ENCODE data around the gene PACSIN2. TPM values are rescaled to one million over a fixed set of nuclear protein-coding genes. Genes with fewer than 3 reads are reported as not detected.

PACSIN2 gene
- total RNA-seq, 1 experiment from 2014 or later, result 224 TPM

- intact Hi-C loops (cut with micrococcal nuclease; ENCODE audit: unreplicated experiment), result no loop called here
- H3K27ac Mint-ChIP-seq (ENCODE audit: unreplicated experiment), result peak overlapping the region; percentile 56
- H3K4me3 Mint-ChIP-seq (ENCODE audit: low read depth, unreplicated experiment), result no peak overlapping the region
- no TSS peak for BruUV-seq (replicated peaks)
- H3K36me3 Mint-ChIP-seq (ENCODE audit: insufficient read depth, unreplicated experiment), result peaks cover 86% of the 10 kb centered on the region
- H3K9me3 Mint-ChIP-seq (ENCODE audit: low read depth, unreplicated experiment), result no peaks in the 10 kb centered on the region
- no peak for DNase-seq
- TF ChIP-seq, protein P1, sequence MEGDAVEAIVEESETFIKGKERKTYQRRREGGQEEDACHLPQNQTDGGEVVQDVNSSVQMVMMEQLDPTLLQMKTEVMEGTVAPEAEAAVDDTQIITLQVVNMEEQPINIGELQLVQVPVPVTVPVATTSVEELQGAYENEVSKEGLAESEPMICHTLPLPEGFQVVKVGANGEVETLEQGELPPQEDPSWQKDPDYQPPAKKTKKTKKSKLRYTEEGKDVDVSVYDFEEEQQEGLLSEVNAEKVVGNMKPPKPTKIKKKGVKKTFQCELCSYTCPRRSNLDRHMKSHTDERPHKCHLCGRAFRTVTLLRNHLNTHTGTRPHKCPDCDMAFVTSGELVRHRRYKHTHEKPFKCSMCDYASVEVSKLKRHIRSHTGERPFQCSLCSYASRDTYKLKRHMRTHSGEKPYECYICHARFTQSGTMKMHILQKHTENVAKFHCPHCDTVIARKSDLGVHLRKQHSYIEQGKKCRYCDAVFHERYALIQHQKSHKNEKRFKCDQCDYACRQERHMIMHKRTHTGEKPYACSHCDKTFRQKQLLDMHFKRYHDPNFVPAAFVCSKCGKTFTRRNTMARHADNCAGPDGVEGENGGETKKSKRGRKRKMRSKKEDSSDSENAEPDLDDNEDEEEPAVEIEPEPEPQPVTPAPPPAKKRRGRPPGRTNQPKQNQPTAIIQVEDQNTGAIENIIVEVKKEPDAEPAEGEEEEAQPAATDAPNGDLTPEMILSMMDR (IDR thresholded peaks at IDR 0.05; ENCODE audit: unreplicated experiment), result no peak
- peaks cover 12% of the 10 kb centered on the region for H3K4me1 Mint-ChIP-seq (ENCODE audit: low read depth, unreplicated experiment)
- CTCF ChIA-PET, result no interaction called here
- no peaks in the 10 kb centered on the region for H3K27me3 Mint-ChIP-seq (ENCODE audit: unreplicated experiment)
These were observed 143.6 kb downstream of the PACSIN2 start for GRCh38 chr22:42871146-42872050.

GRCh38 chr22:42869888-42870480, 145.0 kb downstream of the PACSIN2 start:
- TF ChIP-seq, protein P1 (IDR thresholded peaks at IDR 0.05; ENCODE audit: unreplicated experiment), result no peak
- Mint-ChIP-seq H3K4me3 (ENCODE audit: low read depth, unreplicated experiment) (no peak overlapping the region), H3K27me3 (ENCODE audit: unreplicated experiment) (no peaks in the 10 kb centered on the region), H3K9me3 (ENCODE audit: low read depth, unreplicated experiment) (no peaks in the 10 kb centered on the region), H3K36me3 (ENCODE audit: insufficient read depth, unreplicated experiment) (peaks cover 86% of the 10 kb centered on the region), H3K27ac (ENCODE audit: unreplicated experiment) (no peak overlapping the region), H3K4me1 (ENCODE audit: low read depth, unreplicated experiment) (peaks cover 20% of the 10 kb centered on the region)
- intact Hi-C loops (cut with micrococcal nuclease; ENCODE audit: unreplicated experiment), result no loop called here
- no peak for DNase-seq
- BruUV-seq (replicated peaks), result no TSS peak
- CTCF ChIA-PET, result no interaction called here

DNA sequence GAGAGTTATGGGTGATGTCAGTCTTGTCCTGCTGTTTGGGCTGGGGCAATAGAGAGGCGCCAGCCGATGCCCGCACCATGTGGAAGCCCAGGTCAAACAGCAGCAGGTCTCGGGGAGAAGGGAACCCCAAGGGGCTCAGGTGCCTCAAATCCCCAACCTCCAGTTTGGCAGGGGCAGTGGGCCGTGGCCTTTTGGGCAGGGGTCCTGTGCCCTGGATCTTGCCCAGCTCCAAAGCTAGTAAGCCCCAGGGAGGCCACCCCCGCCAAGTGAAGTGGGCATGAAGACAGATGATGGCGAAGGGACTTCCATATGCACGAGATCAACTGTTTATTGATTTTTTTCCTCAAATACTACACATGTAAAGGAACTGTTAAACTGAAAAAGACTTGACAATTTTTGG, 145.5 kb downstream of the PACSIN2 start:
- CTCF ChIA-PET, result interaction anchor here (0.6 kb wide), 1 partner anchor 521 kb away, joined by 4 read pairs; no protein-coding TSS in a partner anchor
- peaks cover 20% of the 10 kb centered on the region for H3K4me1 Mint-ChIP-seq (ENCODE audit: low read depth, unreplicated experiment)
- H3K27me3 Mint-ChIP-seq (ENCODE audit: unreplicated experiment), result no peaks in the 10 kb centered on the region
- intact Hi-C loops (cut with micrococcal nuclease; ENCODE audit: unreplicated experiment), result no loop called here
- peaks cover 90% of the 10 kb centered on the region for H3K36me3 Mint-ChIP-seq (ENCODE audit: insufficient read depth, unreplicated experiment)
- H3K9me3 Mint-ChIP-seq (ENCODE audit: low read depth, unreplicated experiment), result peaks cover 2% of the 10 kb centered on the region
- BruUV-seq (replicated peaks), result no TSS peak
- DNase-seq, result no peak
- TF ChIP-seq, protein P1 (IDR thresholded peaks at IDR 0.05; ENCODE audit: unreplicated experiment), result no peak
- H3K27ac Mint-ChIP-seq (ENCODE audit: unreplicated experiment), result no peak overlapping the region
- H3K4me3 Mint-ChIP-seq (ENCODE audit: low read depth, unreplicated experiment), result no peak overlapping the region

DNA sequence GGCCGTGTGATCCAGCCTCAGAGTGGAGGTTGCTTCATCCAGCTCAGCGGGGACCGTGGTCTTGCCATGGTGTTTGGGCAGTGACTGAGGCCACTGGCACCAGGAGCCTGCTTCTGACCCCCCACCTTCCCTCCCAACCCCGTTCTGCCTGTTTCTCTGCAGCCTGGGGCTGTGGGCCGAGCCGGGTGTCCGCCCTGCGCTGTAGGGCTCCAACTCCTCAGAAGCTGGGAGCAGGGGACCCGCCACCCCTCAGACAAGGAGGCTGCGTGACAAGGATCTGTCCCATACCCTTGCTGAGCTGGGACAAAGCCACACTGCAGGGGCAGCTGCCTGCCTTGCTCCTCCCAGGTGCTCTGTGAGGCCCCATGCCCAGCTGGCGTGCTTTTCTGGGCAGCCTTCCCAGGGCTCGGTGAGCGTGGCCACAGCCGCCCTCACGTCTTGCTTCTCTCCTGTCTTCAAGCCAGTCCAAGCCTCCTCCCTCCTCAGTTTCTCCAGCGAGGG, 146.1 kb downstream of the PACSIN2 start:
- TF ChIP-seq, protein P1 (IDR thresholded peaks at IDR 0.05; ENCODE audit: unreplicated experiment), result no peak
- Mint-ChIP-seq H3K36me3 (ENCODE audit: insufficient read depth, unreplicated experiment) (peaks cover 83% of the 10 kb centered on the region), H3K27ac (ENCODE audit: unreplicated experiment) (no peak overlapping the region), H3K9me3 (ENCODE audit: low read depth, unreplicated experiment) (peaks cover 2% of the 10 kb centered on the region), H3K4me3 (ENCODE audit: low read depth, unreplicated experiment) (no peak overlapping the region), H3K4me1 (ENCODE audit: low read depth, unreplicated experiment) (peaks cover 20% of the 10 kb centered on the region), H3K27me3 (ENCODE audit: unreplicated experiment) (no peaks in the 10 kb centered on the region)
- DNase-seq, result no peak
- no TSS peak for BruUV-seq (replicated peaks)
- CTCF ChIA-PET, result interaction anchor here (0.6 to 2.1 kb wide), 5 partner anchors 19 to 520 kb away, joined by 4 to 14 read pairs (median 6); no protein-coding TSS in a partner anchor
- intact Hi-C loops (cut with micrococcal nuclease; ENCODE audit: unreplicated experiment), result no loop called here

Measured in Calu3 (cell line).